Activated CD4-positive, alpha-beta T cell treated with anti-CD3 and anti-CD28 coated beads, Interleukin-10, Interleukin-2, amounts not matched to agents 100 ng/mL and 50 ng/mL, durations not matched to agents 16 hours and 8 hours (primary cell): ENCODE measurements around the gene KRTAP10-6.
"Not testable (repeated sequence)": the region's sequence is repeated elsewhere in the genome, so short reads cannot be mapped to it uniquely, and the experiment has no call there.

ENCODE experiments used
- DNase-seq: peaks from one replicate; pipeline ENCODE4 v3.0.0-alpha.2; 2020

KRTAP10-6 gene

GRCh38 chr21:44598061-44598460, 5.8 kb upstream of the KRTAP10-6 start:
- DNase-seq = no peak

GRCh38 chr21:44596068-44596725, 3.9 kb upstream of the KRTAP10-6 start:
- DNase-seq = no peak

GRCh38 chr21:44595524-44595923, 3.2 kb upstream of the KRTAP10-6 start:
- DNase-seq = no peak

GRCh38 chr21:44594406-44594916, 2.2 kb upstream of the KRTAP10-6 start:
- DNase-seq = no peak

- DNase-seq = no peak
These were observed 1.5 kb upstream of the KRTAP10-6 start for GRCh38 chr21:44593598-44594405.

GRCh38 chr21:44591801-44592130, 539 bp downstream of the KRTAP10-6 start:
- not testable (repeated sequence) for DNase-seq

- DNase-seq = not testable (repeated sequence)
These were observed 1.2 kb downstream of the KRTAP10-6 start for GRCh38 chr21:44590897-44591800.

- no peak for DNase-seq
These were observed 2.0 kb downstream of the KRTAP10-6 start for GRCh38 chr21:44590311-44590721.

GRCh38 chr21:44589586-44590305, 2.6 kb downstream of the KRTAP10-6 start:
- no peak for DNase-seq

- no peak for DNase-seq
These were observed 3.2 kb downstream of the KRTAP10-6 start for GRCh38 chr21:44589094-44589493.

GRCh38 chr21:44585892-44586291, 6.4 kb downstream of the KRTAP10-6 start:
- DNase-seq = no peak

- peak; percentile 49 for DNase-seq
These were observed 8.5 kb downstream of the KRTAP10-6 start for GRCh38 chr21:44583800-44584147.

GRCh38 chr21:44583089-44583799, 9.1 kb downstream of the KRTAP10-6 start:
- no peak for DNase-seq

- DNase-seq = no peak
These were observed 10.2 kb downstream of the KRTAP10-6 start for GRCh38 chr21:44582055-44582454.

- no peak for DNase-seq
These were observed 11.1 kb downstream of the KRTAP10-6 start for GRCh38 chr21:44581158-44581557.

GRCh38 chr21:44580231-44580821, 12.0 kb downstream of the KRTAP10-6 start, which contains the start of gene KRTAP10-5:
TSS of gene KRTAP10-5 (minus strand) at chr21:44580604. CDS start at chr21:44580578, 26 bp downstream.
- DNase-seq = not testable (repeated sequence)

GRCh38 chr21:44579833-44580144, 12.5 kb downstream of the KRTAP10-6 start:
- no peak for DNase-seq

GRCh38 chr21:44579056-44579832, 13.1 kb downstream of the KRTAP10-6 start:
- DNase-seq = no peak

- no peak for DNase-seq
These were observed 13.8 kb downstream of the KRTAP10-6 start for GRCh38 chr21:44578371-44579055.

GRCh38 chr21:44576025-44576420, 16.3 kb downstream of the KRTAP10-6 start:
- no peak for DNase-seq
